Endothelial cell of umbilical vein (primary cell): ENCODE results near the gene ANKDD1A.

Experiments
- FOS ChIP-seq: IDR thresholded peaks from 2 replicates; pipeline ENCODE4 v1.6.1; 2011; ENCODE audit warnings: mild to moderate bottlenecking, low read length, moderate library complexity, borderline replicate concordance; ENCODE audit not compliant: insufficient read depth
- POLR2AphosphoS5 ChIP-seq: IDR thresholded peaks from 2 replicates; pipeline ENCODE4 v1.6.1; 2012; ENCODE audit warnings: low read depth, mild to moderate bottlenecking, control low read depth, low read length, moderate library complexity; ENCODE audit not compliant: insufficient read depth
- TF ChIP-seq, protein P1 (sequence below), 2 donors: IDR thresholded peaks; 1 replicate in 1 of 2; 2 replicates in 1 of 2; pipeline ENCODE4 v1.5.1; 2011; ENCODE audit warnings: low read length in 2 of 2, mild to moderate bottlenecking in 2 of 2, moderate library complexity in 2 of 2, control low read depth in 1 of 2, inconsistent platforms in 1 of 2, low read depth in 1 of 2; ENCODE audit not compliant: insufficient read depth in 1 of 2; ENCODE audit errors: extremely low read depth in 1 of 2

DNA sequence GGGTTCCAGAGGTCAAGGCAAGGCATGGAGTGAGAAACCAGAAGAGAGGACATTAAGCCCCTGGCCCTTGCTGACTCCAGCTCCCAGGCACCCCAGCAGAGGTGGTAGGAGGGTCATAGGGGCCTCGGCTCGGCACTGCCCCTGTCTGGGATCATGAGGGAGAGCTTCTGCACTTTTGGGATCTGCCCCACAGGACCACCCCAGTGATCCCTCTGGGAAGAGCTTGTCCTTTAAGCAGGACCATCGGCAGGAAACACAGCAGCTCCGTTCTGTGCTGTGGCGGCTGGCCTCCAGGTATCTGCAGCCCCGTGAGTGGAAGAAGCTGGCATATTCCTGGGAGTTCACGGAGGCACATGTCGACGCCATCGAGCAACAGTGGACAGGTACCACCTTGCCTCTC, 35.5 kb downstream of the ANKDD1A start:
- TF ChIP-seq POLR2AphosphoS5: no peak
- TF ChIP-seq, protein P1, sequence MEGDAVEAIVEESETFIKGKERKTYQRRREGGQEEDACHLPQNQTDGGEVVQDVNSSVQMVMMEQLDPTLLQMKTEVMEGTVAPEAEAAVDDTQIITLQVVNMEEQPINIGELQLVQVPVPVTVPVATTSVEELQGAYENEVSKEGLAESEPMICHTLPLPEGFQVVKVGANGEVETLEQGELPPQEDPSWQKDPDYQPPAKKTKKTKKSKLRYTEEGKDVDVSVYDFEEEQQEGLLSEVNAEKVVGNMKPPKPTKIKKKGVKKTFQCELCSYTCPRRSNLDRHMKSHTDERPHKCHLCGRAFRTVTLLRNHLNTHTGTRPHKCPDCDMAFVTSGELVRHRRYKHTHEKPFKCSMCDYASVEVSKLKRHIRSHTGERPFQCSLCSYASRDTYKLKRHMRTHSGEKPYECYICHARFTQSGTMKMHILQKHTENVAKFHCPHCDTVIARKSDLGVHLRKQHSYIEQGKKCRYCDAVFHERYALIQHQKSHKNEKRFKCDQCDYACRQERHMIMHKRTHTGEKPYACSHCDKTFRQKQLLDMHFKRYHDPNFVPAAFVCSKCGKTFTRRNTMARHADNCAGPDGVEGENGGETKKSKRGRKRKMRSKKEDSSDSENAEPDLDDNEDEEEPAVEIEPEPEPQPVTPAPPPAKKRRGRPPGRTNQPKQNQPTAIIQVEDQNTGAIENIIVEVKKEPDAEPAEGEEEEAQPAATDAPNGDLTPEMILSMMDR (IDR thresholded peaks at IDR 0.05; ENCODE audit: extremely low read depth in 1 of 2, insufficient read depth in 1 of 2, low read depth in 1 of 2, low read length in 2 of 2): no peak
- TF ChIP-seq FOS: no peak
